DND-41 (cell line): Measurements from ENCODE around the gene SLC7A7.

Experiments
- EZH2 ChIP-seq: IDR thresholded peaks from 3 replicates; pipeline ENCODE4 v1.6.1; 2012; ENCODE audit warnings: borderline replicate concordance, low read depth, mild to moderate bottlenecking, moderate library complexity, low read length, inconsistent platforms; ENCODE audit not compliant: severe bottlenecking
- TF ChIP-seq, protein P1 (sequence below): IDR thresholded peaks from 2 replicates; pipeline ENCODE4 v1.5.1; 2012; ENCODE audit warnings: borderline replicate concordance, low read length, moderate library complexity, mild to moderate bottlenecking; ENCODE audit not compliant: poor library complexity, severe bottlenecking; ENCODE audit errors: extremely low read depth

DNA sequence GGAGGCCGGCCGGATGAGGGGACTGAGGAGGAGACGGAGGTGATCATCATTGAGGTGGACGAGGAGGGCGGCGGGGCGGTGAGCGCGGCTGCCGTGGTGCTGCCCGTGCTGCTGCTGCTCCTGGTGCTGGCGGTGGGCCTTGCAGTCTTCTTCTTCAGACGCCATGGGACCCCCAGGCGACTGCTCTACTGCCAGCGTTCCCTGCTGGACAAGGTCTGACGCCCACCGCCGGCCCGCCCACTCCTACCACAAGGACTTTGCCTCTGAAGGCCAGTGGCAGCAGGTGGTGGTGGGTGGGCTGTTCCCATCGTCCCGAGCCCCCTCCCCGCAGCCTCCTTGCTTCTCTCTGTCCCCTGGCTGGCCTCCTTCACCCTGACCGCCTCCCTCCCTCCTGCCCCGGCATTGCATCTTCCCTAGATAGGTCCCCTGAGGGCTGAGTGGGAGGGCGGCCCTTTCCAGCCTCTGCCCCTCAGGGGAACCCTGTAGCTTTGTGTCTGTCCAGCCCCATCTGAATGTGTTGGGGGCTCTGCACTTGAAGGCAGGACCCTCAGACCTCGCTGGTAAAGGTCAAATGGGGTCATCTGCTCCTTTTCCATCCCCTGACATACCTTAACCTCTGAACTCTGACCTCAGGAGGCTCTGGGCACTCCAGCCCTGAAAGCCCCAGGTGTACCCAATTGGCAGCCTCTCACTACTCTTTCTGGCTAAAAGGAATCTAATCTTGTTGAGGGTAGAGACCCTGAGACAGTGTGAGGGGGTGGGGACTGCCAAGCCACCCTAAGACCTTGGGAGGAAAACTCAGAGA, 30.8 kb upstream of the SLC7A7 start:
- no peak for TF ChIP-seq EZH2
- TF ChIP-seq, protein P1, sequence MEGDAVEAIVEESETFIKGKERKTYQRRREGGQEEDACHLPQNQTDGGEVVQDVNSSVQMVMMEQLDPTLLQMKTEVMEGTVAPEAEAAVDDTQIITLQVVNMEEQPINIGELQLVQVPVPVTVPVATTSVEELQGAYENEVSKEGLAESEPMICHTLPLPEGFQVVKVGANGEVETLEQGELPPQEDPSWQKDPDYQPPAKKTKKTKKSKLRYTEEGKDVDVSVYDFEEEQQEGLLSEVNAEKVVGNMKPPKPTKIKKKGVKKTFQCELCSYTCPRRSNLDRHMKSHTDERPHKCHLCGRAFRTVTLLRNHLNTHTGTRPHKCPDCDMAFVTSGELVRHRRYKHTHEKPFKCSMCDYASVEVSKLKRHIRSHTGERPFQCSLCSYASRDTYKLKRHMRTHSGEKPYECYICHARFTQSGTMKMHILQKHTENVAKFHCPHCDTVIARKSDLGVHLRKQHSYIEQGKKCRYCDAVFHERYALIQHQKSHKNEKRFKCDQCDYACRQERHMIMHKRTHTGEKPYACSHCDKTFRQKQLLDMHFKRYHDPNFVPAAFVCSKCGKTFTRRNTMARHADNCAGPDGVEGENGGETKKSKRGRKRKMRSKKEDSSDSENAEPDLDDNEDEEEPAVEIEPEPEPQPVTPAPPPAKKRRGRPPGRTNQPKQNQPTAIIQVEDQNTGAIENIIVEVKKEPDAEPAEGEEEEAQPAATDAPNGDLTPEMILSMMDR, result no peak
